T-helper 2 cell treated with Interferon-gamma antibody and Interleukin-4, amounts not matched to agents 100 ng/mL and 5 ng/mL, for 36 hours (primary cell): ENCODE measurements around the gene RARG. TPM values are rescaled to one million over a fixed set of nuclear protein-coding genes. Genes with fewer than 3 reads are reported as not detected.

ENCODE experiments used
- intact Hi-C: fragments of 100-400 bp; cut with micrococcal nuclease; formaldehyde crosslinking; loops from one replicate; pipeline ENCODE4 v1.15.1; 2023
- total RNA-seq: library from RNA; stranded (reverse); gene quantifications from 2 replicates; pipeline ENCODE4 v1.2.3, GENCODE V29; 2022

RARG gene
- 47.6 and 49.0 TPM in 2 replicates for total RNA-seq

DNA sequence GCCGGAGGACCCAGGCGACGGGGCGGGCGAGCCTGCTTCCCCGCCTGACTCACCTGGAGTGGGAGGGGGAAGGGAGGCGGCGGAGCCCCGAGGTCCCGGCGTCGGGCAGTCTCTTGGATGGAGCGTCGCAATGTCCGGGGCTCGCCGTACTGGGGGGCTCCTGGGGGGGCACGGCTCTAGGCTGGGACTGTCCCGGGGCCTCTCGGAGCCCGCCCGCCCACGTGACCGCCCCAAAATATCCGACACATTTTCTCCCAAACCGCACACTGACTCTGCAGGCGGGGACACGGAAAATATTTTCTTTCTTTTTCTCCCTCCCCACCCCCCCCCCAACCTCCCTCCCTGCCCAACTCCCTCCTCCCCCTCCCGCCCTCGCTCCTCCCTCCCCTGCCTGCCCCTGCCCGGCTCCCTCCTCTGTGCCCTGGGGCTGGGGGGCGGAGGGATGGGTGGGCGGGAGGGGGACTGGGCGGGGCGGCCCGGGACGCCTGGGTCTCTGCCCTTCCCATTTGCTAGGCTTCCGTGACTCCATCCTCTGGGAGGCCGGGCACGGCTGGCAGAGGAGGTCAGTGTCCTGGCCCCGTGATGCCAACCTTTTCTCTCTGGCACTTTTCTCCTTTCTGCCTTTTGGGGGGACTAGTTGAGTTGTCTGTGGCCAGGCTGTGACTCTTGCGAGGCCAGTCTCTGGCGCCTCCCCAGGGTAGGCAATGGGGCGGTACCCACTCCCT is at the start of gene RARG:
Gene RARG (minus strand): TSS at position 289 of the 725 bp plus-strand sequence. CDS start 4,664 bp downstream, outside the sequence.
- intact Hi-C loops = loop anchor here (1.0 kb wide), 1 partner anchor 12 kb away; no protein-coding TSS in a partner anchor

DNA sequence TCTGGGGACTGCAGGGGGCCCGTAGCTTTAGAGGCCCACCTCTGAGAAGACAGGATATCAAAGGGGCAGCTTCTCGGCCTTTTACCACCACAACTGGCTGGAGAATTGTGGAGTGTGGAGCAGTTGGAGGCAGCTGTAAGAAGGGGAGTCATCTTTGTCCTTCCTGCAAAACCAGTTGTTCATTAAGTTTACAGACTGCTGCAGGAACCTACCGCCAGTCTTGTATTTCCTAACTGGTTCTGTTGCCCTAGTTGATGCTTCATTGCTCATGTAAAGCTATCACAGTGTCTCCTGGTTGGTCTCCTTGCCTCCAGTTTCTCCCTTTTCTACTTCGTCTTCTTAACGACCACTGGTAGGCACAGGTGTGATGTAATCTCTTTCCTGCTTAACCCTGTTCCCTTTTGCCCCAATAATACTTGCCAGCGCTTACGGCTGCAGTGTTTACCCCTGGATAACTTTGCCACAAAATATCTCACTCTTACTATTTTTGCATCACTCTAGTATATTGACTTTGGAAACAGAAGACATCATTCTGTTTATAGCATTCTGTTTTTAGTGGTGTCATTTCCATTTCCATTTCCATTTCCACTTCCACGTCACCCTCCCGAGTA is 48.0 kb upstream of the RARG start:
- intact Hi-C loops = no loop called here

DNA sequence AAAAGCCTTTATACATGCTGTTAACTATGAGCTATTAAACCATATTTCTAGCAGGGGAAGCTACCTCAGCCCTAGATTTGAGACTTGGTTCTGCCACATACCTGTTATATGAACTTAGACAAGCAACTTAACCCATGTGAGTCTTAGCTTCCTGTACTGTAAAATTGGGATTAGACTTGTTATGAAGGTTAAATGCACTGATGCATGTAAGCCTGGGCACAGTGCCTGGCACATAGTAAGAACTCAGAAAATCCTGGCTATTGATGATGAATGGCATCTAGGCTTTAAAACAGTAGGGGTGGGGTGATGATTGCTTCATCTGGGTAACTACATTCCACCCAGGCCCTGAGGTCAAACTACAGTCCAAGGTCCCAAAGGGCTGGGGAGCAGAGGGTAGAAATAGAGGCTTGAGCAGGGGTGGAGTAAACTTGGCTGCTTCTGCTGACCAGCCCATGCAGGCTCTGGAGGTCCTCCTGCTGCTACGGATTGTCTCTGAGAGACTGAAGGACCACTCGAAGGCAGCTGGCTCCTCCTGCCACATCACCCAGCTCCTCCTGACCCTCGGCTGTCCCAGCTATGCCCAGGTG is 47.4 kb upstream of the RARG start:
- intact Hi-C loops = no loop called here

DNA sequence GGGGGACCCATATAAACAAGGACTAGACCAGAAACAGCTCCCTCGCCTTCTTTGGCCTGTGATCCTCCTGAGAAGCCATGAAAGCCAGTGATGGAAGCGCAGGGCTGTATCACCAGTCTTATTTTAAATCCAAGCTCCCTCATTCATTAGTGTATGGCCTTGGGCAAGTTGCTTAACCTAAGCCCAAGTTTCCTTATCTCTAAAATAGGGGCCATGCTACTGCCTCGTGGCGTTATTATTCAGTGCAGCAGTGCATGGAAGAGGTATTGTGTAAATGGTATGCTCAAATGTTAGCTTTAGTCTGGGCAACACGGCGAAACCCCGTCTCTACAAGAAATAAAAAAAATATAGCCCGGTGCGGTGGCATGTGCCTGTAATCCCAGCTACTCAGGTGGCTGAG is 46.0 kb upstream of the RARG start:
- intact Hi-C loops = no loop called here

DNA sequence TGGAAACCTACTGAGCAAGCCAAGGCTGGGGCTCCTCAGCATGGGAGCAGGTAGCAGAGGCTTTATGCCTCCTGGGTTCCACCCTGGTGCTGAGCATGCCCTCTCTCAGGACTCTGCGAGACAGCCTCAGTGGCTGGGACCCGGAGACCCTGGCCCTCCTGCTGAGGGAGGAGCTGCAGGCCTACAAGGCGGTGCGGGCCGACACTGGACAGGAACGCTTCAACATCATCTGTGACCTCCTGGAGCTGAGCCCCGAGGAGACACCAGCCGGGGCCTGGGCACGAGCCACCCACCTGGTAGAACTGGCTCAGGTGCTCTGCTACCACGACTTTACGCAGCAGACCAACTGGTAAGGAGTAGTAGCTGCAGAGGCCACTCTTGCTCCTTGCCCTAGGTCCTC is 44.5 kb upstream of the RARG start:
- intact Hi-C loops = no loop called here

DNA sequence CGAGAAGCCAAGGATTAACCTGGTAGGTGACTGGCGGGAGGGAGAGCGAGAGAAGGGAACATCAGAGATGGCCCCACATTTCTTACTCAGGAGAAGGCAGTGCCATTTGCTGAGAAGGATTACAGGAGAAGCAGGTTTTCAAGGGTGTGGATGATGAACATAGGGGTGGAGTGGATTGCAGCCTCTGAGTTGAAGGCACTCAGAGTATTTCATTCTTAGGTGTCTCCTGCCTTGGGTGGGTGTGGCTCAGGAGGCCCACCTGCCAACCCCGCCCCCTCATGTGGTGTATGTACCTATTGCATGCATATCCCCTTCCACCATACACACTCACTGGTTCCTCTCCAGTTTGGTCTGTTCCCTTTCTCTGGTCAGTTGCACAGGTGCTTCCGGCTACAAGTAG is 42.4 kb upstream of the RARG start:
- intact Hi-C loops = no loop called here

DNA sequence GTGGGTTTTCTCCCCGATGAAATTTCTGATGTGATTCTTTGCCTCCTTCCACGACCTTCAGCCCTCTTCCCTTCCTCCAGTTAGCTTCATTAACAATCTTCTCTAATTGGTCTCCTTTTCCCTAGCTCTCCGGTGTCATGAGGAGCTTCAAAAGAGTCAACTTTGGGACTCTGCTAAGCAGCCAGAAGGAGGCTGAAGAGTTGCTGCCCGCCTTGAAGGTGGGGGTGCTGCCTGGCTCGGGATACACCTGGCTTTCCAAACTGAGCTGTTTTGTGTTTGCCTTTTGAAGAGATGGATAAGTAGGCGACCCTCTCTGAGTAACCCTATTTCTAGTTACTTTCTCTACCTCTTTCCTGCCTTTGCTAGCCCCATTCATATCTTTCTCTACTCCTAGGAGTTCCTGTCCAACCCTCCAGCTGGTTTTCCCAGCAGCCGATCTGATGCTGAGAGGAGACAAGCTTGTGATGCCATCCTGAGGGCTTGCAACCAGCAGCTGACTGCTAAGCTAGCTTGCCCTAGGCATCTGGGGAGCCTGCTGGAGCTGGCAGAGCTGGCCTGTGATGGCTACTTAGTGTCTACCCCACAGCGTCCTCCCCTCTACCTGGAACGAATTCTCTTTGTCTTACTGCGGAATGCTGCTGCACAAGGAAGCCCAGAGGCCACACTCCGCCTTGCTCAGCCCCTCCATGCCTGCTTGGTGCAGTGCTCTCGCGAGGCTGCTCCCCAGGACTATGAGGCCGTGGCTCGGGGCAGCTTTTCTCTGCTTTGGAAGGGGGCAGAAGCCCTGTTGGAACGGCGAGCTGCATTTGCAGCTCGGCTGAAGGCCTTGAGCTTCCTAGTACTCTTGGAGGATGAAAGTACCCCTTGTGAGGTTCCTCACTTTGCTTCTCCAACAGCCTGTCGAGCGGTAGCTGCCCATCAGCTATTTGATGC is 36.9 kb upstream of the RARG start:
- intact Hi-C loops = loop anchor here (1.0 to 5.0 kb wide), 6 partner anchors 16 to 87 kb away; partner anchors contain the start of genes CSAD, MYG1 and ZNF740

DNA sequence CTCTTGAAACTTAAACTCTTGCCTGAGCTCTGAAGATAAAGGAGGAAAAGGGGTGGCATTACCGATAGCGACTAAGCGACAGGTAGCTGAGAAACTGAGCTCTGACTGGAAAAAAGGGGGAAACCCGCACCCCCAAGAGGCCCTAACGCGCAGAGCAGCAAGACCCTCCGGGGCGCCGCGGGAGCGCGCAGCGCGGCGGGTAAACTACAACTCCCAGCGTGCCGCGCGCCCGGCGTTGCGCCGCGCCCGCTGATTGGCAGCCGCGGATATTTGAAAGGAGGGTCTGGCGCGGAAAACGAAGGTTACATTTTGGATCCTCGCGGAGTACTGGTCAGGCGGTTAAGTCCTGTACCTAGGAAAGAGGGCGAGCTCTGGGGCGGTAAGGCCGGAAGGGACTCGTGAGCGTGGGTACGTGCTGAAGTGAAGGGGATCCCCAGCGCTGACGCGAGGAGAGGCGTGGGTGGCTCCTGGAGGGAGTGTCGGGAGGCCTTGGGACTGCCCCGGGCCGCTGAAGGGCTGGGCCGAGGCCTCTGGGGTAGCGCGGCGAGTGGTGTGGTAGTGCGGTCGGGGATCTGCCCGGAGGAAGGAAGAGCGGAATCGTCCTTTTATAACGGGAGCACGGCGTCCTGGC is 36.1 kb upstream of the RARG start, which contains the start of gene ESPL1:
Gene ESPL1 (plus strand): TSS at position 301 of the 631 bp plus-strand sequence. CDS start 468 bp downstream, outside the sequence.
- intact Hi-C loops = loop anchor here (1.0 to 5.0 kb wide), 6 partner anchors 15 to 86 kb away; partner anchors contain the start of genes CSAD, MYG1 and ZNF740

DNA sequence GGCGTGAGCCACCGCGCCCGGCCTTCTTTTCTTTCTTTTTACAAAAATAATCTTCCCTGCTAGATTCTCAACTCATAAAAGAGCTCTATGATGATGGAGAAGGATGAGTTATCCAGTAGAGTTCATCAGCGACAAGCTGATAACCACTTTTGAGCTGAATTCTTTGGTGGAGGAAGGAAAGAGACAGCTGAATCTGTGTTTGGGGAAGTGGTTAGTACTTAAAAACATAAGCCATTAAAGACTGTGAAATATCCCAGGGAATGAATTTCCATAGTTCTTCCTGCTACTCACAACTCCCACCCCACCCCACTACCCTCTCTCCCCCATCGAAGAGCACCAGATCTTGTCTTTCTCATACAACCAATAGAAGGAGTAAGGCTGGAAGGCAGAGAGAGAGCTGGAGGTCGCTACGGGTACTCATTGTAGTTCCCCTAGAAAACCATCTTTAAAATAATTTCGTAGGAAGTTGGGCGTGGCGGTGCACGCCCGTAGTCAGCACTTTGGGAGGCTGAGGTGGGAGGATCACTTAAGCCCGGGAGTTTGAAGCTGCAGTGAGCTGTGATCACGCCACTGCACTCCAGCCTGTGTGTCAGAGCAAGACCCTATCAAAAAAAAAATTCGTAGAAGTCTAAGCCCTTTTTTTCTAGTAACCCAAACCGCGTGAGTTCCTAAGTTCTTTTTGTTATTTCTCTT is 35.4 kb upstream of the RARG start:
- intact Hi-C loops = loop anchor here (5.0 kb wide), 1 partner anchor 85 kb away; the partner anchor contains the start of genes CSAD and ZNF740

DNA sequence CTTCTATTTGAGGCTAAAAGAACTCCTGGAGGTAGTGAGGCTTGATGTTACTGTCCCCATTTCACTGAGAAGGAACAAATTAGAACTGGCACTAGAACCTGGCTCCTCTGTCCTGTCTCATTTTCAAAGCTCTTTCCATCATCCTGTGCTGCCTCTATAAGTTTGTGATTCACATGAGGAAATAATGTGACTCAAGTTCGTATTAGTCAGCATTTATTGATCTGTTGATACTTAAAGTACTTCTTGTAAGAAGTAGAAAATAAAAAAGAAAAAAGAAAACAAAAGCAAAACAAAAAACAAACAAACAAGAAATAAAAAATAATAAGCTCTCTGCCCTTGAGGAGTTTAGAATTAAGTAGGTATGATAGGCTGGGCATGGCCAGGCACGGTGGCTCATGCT is 33.8 kb upstream of the RARG start:
- intact Hi-C loops = loop anchor here (5.0 kb wide), 1 partner anchor 83 kb away; the partner anchor contains the start of genes CSAD and ZNF740

DNA sequence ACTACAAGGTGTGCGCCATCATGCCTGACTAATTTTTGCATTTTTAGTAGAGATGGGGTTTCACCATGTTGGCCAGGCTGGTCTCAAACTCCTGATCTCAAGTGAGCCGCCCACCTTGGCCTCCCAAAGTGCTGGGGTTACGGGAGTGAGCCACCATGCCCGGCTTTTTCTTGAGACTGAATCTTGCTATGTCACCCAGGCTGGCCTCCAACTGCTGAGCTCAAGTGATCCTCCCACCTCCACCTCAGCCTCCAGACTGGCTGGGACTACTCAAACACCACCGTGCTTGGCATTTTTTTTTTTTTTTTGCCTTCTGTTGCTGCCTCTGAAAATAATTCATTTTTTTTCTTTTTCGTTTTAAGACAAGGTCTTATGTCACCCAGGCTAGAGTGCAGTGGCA is 27.9 kb upstream of the RARG start:
- intact Hi-C loops = no loop called here

DNA sequence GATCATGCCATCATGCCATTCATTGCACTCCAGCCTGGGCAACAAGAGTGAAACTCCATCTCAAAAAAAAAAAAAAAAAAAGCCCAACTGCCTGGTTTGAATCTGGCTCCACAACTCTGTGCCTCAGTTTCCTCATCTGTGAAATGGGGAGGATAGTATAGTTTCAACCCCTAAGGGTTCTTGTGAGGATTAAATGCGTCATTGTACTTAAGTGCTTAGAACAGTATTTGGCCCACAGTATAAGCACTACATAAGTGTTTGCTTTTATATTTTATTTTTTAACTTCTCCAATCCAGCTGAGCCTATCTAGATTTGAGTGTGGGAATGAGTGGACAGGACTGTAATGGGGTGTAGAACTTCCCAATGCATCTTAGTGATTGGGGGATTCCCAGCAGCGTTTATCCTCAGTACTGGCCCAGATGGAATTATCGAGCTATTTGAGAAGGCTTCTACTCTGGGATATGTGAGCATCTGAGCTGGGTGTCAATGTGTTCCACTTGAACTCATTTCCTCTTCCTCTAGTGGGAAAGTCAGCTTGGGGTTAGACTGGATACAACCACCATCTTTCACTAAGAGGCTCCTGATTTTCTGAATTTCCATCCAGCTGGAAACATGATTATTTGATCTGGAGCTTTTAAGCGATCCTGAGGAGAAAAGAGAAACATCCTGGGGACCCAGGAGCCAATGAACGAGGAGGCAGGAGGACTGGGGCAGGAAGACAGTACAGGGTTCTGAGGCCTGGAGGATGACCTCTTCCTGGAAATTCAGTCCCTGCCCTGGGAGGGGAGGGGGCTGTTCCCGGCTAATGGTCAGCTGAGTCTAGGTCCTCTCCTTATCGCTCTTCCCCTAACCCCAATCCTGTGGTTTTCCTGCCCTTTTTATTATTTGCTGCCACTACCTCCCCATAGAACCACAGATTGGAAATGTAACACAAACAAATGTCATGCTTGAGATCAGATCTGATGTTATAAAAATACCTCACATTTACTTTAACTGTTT is 26.8 kb upstream of the RARG start:
- intact Hi-C loops = no loop called here

DNA sequence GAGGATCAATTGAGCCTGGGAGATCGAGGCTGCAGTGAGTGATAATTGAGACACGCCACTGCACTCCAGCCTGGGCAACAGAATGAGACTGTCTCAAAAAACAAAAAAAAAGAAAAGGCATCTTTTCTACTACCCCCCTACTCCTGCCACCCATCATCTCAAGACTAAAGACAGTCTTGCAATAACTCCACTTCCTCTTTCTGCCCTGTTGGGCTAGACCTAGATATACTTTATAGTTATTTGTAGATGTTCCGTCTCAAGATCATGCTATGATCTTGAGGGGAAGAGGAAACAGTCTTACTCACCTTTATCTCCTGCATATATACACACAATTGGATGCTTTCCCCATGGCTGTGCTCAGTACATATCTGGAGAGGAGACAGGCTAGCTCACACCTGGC is 24.0 kb upstream of the RARG start:
- intact Hi-C loops = no loop called here

DNA sequence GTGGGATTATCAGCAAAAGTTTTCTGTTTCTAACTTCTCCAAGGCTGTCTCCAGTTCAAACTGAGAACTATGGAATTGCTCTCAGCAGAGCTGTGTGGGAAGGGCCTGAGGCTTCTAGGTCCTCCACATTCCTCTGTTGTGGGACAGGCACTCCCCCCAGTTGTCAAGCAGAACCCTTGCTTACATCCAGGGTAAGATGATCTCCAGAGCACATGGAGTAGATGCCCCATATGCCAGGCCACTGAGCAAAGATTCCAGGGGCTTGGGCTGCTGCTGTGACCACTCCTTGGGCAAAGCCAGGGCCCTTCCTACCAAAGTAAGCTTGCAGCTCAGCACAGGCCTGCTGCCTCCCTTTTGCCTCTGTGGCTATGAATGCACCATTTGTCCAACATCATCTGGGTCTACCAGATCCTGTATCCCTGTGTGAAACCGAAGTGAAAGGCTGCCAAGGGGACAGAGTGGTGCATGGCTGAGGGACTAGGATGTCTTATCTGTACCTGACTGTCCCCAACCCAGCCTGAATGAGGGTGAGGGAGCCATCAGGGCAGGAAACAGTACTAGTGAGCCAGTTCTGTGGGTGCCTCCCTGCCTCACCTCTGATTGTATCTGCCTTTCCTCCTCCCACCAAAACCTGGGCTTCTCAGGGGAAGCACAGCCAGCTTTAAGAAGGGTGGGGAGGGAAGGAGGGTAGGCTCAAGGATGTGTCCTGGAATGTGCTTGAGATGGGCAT is 23.0 kb upstream of the RARG start:
- intact Hi-C loops = loop anchor here (5.0 kb wide), 1 partner anchor 42 kb away; the partner anchor contains the start of genes MYG1 and PFDN5

DNA sequence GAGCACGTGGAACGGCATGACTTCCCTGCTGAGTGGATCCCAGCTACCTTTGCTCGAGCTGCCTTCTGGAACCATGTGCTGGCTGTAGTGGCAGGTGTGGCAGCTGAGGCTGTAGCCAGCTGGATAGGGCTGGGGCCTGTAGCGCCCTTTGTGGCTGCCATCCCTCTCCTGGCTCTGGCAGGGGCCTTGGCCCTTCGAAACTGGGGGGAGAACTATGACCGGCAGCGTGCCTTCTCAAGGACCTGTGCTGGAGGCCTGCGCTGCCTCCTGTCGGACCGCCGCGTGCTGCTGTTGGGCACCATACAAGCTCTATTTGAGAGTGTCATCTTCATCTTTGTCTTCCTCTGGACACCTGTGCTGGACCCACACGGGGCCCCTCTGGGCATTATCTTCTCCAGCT is 21.3 kb upstream of the RARG start:
- intact Hi-C loops = loop anchor here (2.0 to 5.0 kb wide), 2 partner anchors 16 to 44 kb away; partner anchors contain the start of genes ESPL1, MYG1 and PFDN5

DNA sequence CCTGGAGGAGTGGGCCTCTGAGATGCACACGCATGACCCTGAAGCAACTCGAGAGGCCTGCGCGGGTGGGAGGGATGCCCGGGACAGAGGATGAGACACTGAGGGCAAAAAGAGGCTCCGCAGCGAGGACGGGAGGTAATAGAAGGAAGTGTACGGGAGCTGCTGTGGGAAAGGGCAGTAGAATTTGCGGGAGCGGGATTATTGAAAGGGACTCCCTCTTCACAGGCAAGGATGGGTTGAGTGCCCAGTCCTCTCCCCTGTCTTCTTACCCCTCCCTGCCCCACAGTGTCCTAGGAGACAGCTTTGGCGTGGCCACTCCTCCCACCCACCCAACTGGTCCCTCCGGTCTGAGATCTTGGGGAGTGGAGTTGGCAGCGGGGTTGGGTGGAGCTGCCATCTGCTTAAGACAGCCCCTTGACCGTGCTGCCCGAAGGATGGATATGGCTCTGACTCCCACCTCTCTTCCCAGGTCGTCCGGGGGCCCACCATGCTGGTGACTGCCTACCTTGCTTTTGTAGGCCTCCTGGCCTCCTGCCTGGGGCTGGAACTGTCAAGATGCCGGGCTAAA is 20.4 kb upstream of the RARG start:
- intact Hi-C loops = loop anchor here (2.0 to 5.0 kb wide), 2 partner anchors 16 to 45 kb away; partner anchors contain the start of genes ESPL1, MYG1 and PFDN5
